HG02885 (cell line): ENCODE results near the gene LRRC4C.

Experiments used
- ATAC-seq: cut with Tn5 transposase; IDR thresholded peaks from one replicate; pipeline ENCODE4 v1.9.1; 2021; ENCODE audit warnings: mild to moderate bottlenecking; ENCODE audit not compliant: unreplicated experiment, poor library complexity

LRRC4C gene

GRCh38 chr11:40816976-40817375 lies 642.5 kb downstream of the LRRC4C start:
- ATAC-seq: no peak

GRCh38 chr11:40797981-40798380 lies 661.5 kb downstream of the LRRC4C start:
- no peak for ATAC-seq

GRCh38 chr11:40787224-40787623 lies 672.2 kb downstream of the LRRC4C start:
- ATAC-seq: no peak

GRCh38 chr11:40763046-40763445 lies 696.4 kb downstream of the LRRC4C start:
- no peak for ATAC-seq

GRCh38 chr11:40759341-40759740 lies 700.1 kb downstream of the LRRC4C start:
- no peak for ATAC-seq

GRCh38 chr11:40754297-40754696 lies 705.2 kb downstream of the LRRC4C start:
- ATAC-seq: no peak

- ATAC-seq: no peak
Measured at GRCh38 chr11:40746282-40746681, 713.2 kb downstream of the LRRC4C start.

- no peak for ATAC-seq
Measured at GRCh38 chr11:40732132-40732531, 727.3 kb downstream of the LRRC4C start.

- no peak for ATAC-seq
Measured at GRCh38 chr11:40722179-40722795, 737.2 kb downstream of the LRRC4C start.

GRCh38 chr11:40716344-40717130 lies 742.9 kb downstream of the LRRC4C start:
- no peak for ATAC-seq

- ATAC-seq: no peak
Measured at GRCh38 chr11:40713083-40713482, 746.4 kb downstream of the LRRC4C start.

- ATAC-seq: no peak
Measured at GRCh38 chr11:40701027-40701426, 758.4 kb downstream of the LRRC4C start.

- ATAC-seq: no peak
Measured at GRCh38 chr11:40689823-40690222, 769.6 kb downstream of the LRRC4C start.

GRCh38 chr11:40688369-40688768 lies 771.1 kb downstream of the LRRC4C start:
- no peak for ATAC-seq

- ATAC-seq: no peak
Measured at GRCh38 chr11:40686765-40687164, 772.7 kb downstream of the LRRC4C start.

- ATAC-seq: no peak
Measured at GRCh38 chr11:40683010-40683409, 776.4 kb downstream of the LRRC4C start.

GRCh38 chr11:40679276-40679675 lies 780.2 kb downstream of the LRRC4C start:
- no peak for ATAC-seq

- ATAC-seq: no peak
Measured at GRCh38 chr11:40647295-40647694, 812.2 kb downstream of the LRRC4C start.

GRCh38 chr11:40642284-40642683 lies 817.2 kb downstream of the LRRC4C start:
- ATAC-seq: no peak

- no peak for ATAC-seq
Measured at GRCh38 chr11:40619654-40620053, 839.8 kb downstream of the LRRC4C start.

- no peak for ATAC-seq
Measured at GRCh38 chr11:40606800-40607199, 852.7 kb downstream of the LRRC4C start.
